NCI-H1048 (cell line): ENCODE data around the gene PCBP3.

ENCODE experiments used
- DNase-seq: peaks from one replicate; lab custom pipeline; 2025; lab: John Stamatoyannopoulos, UW

Gene PCBP3

GRCh38 chr21:45930792-45931191 is 287.3 kb downstream of the PCBP3 start:
- DNase-seq, result no peak

GRCh38 chr21:45931397-45931969 is 288.0 kb downstream of the PCBP3 start:
- no peak for DNase-seq

- no peak for DNase-seq
Observed at GRCh38 chr21:45932922-45933502, 289.5 kb downstream of the PCBP3 start.

DNA sequence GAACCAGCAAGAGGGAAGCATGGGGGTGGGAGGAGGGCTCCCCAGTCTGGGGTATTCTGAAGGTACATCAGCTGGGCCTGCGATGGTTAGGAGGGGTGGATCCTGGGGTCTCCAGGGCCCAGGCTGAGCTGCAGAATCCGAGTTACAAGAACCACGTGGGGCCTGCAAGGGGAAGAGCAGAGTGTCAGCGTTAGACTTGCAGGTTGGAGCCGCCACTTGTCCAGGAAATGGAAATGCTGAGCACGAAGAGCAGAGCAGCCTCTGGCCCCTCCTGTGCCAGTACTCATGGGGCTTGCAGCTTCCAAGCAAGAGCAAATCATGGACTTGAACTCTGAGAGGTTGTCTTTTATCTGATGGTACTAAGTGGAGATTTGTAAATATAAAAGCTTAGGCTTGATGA is 290.6 kb downstream of the PCBP3 start:
- no peak for DNase-seq

GRCh38 chr21:45934554-45934953 is 291.0 kb downstream of the PCBP3 start:
- no peak for DNase-seq

GRCh38 chr21:45935628-45936027 is 292.1 kb downstream of the PCBP3 start:
- no peak for DNase-seq

DNA sequence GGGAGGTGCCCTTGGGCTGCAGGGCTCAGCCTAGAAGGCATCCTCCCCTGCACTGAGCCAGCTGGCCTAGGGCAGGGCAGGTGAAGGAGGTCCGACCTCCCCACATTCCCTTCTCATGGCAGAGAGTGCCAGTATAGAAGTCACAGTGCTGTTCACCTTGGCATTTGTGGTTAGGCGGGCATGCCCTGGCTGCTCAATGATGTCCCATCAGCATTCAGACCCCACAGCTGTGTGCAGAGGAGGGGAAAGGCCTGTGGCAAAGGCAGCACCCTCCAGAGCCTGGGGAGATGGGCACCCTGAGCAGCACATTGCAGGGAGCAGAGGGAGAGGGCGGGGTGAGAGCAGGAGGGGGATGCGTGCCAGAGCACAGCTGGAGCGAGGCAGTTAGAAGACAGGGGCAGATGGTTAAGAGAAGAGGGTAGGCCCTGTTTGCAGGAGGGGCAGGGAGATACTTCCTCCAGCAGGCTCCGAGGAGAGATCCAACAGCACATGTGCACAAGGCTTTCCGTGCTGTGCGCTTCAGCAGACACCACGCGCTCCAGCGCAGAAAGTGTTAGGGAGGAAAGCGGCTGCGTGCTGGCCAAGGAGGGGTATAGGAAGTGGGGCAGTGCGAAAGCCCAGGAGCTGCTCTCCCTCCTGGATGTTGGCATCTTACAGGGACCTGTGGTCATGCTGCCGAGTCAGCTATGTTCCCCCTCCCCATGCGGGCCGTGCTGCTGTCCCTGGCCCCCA is 294.4 kb downstream of the PCBP3 start:
- DNase-seq, result no peak

DNA sequence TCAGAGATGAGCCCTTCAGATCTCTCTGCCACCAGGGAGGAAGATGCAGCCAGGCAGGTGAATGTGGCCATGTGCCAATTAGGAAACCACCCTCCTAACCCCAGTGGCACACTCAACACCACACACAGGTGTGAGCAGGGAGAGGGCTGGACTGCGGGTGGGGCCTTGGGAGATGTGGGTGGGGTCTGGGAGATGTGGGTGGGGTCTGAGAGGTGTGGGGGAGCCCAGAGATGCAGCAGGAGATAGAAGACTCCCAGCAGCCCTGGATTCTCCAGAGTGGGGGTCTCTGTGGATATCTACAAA is 294.9 kb downstream of the PCBP3 start:
- no peak for DNase-seq

GRCh38 chr21:45938811-45939520 is 295.4 kb downstream of the PCBP3 start:
- no peak for DNase-seq

DNA sequence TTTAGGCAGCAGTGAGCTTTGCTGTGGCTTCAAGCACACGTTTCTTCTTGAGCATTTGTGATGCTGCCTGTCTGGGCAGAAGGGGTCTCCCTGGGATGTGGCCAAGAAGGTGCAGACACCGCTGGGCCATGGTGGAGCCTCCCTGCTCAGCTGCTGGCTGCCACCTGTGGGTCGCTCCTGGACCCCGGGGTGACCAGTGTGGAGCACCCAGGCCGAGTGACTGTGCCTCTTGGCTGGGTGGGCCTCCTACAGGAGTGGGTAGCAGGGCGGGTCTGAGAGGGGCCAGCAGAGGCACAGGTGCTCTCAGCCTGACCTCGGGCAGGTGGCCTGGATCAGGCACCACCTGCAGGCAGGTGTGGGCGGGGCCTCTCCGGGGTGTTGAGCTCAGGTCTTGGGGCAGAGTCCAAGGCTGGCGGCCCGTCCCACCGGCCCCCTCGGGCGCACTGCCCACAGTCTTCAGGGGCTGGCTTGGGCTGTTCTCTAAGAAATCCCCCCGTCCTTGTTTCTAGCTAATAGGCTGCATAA is 296.1 kb downstream of the PCBP3 start:
- no peak for DNase-seq

- no peak for DNase-seq
Observed at GRCh38 chr21:45940091-45940490, 296.6 kb downstream of the PCBP3 start.

GRCh38 chr21:45940621-45941337 is 297.3 kb downstream of the PCBP3 start:
- DNase-seq, result no peak

DNA sequence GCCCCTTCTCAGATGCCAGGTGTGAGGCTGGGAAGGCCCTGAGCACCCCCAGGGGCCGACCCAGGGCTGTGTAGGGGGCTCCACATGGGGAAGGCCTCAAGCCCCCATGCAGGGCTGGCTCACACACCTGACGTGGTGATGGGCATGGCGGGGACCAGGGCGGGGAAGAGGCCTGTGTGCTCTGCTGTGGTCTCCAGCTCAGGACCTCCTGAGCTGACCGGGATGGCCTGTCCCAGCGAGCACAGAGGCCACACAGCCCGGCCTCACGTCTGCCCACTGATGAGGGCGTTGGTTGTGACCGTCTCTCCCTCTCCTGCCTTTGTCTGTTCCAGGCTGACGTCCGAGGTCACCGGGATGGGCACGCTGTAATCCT is 297.8 kb downstream of the PCBP3 start:
- no peak for DNase-seq

DNA sequence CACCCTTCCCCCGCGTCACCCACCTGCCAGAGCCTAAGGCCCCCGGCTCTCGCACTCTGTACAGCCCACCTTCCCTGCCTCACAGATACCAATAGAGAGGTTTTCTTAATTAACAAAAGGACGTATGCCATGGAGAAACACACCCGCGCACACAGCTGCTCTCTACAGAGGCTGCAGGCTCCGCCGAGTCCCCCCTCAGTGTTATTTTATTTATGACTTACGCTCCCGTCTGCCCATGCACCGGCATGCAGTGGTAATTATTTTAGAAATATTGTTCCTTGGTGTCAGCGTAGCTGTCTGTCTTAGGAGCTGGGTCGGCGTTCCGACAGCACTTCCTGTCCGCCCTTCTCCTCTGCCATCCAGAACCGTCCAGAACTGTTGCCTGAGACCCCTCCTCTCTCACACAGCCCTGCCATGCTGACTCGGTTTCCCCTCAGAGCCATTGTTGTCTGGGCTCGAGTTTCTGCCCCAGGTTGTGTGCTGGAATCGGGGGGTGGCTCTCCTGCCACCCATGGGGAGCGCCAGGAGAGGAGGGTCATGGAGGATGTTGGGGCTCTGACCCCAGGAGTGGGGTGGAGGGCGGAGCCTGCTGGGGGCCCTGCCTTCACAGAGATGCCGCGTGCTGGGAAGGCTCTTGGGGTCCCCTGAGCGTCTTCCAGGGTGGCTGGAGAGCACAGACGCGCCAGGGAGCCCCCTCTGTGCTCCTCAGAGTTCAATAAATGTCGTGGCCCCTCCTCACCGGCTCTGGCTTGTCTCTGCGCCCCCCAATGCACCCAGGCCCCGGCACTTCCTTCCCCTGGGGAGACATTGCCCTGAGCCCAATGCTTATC is 298.4 kb downstream of the PCBP3 start:
- DNase-seq, result no peak

- DNase-seq, result no peak
Observed at GRCh38 chr21:45942755-45943629, 299.5 kb downstream of the PCBP3 start.

- no peak for DNase-seq
Observed at GRCh38 chr21:45943630-45944540, 300.4 kb downstream of the PCBP3 start.

DNA sequence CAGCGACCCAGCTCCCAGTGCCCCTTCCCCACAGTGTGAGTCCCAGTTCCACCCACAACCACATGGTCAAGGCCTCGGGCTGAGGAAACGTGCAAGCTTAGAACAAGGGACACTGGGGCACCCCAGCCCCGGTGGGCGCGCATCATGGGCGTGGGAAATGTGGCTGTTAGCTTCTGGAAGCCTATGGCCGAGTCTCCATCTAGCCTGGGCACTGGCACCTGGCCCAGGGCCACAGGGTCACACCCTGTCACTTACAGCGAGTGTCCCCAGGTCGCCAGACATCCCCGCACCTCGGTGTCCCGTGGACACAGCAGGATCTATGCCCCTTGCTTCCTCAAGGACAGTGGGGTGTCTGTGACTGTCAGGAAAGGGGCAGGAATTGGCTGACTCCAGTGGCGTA is 301.1 kb downstream of the PCBP3 start:
- no peak for DNase-seq

DNA sequence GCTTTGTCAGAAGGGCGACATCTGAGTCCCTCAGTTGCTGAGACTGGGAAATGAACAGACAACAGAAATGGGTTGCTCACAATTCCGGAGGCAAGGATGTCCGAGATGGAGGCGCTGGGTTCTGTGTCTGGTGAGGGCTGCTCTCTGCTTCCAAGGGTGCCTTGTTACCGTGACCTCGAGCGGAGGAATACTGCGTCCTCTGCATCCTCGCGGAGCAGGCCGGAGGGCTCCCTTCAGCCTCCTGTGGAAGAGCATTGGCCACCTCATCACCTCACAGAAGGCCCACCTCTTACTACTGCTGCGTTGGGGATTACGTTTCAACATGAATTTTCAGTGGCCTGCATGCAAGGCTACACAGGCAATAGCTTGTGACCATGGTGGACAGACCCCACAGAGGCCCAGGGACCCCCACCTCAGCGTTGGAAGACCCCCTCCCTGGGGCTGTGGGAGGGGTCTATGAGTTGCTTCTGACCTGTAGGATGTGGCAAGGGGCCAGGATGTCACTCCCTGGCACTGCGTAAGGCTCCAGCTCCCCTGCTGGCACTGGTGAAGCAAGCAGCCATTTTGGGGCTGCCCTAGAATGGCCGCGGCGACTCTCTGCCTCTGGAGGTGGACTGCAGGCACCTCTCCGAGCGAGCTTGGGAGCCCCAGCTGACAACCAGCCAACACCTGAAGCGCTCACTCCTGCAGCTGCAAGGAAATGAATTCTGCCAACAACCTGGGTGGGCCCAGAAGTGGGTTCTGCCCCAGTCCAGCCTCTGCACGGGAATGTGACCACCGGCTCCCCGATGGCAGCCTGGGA is 301.7 kb downstream of the PCBP3 start:
- no peak for DNase-seq

DNA sequence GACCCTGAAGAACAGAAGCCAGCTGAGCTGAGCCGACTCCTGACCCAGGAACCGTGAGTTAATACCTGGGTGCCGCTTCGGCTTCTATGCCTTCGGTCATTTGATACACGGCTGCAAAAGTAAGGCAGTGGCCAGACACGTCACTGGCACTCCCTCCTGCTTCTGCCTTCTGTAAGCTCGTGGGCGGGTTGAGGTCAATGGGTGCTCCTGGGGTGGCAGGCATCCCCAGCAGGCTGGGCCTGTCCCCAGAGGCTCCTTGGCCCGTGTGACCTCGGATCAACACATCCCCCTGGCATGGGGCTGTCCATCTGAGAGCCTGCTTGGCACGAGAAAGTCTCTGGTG is 302.3 kb downstream of the PCBP3 start:
- DNase-seq, result no peak
